ENCODE results near the gene TMUB1.
A peak's percentile ranks its signal among the peaks of the same experiment; 100 is the strongest.

TMUB1 gene

GRCh38 chr7:151053096-151053495 lies 30.2 kb downstream of the TMUB1 start:
- H3K27me3 ChIP-seq (replicated peaks): peaks cover 7% of the 10 kb centered on the region
- DNase-seq: no peak
- TF ChIP-seq CTCF (IDR thresholded peaks at IDR 0.05; ENCODE audit: low read depth, low read length, missing control alignments): no peak
- H3K27ac ChIP-seq: no peak overlapping the region
- H3K4me3 ChIP-seq (ENCODE audit: low read depth, low read length): no peak overlapping the region
- H3K36me3 ChIP-seq (replicated peaks): no peaks in the 10 kb centered on the region
- in situ Hi-C loops (cut with HindIII; ENCODE audit: low pct_ligation_motif_present, low sequenced_read_pairs): no loop called here

GRCh38 chr7:151051108-151051507 lies 32.2 kb downstream of the TMUB1 start:
- peak; percentile 46 for DNase-seq
- Histone ChIP-seq H3K36me3 (replicated peaks) (no peaks in the 10 kb centered on the region), H3K27me3 (replicated peaks) (peaks cover 7% of the 10 kb centered on the region), H3K4me3 (ENCODE audit: low read depth, low read length) (no peak overlapping the region), H3K27ac (no peak overlapping the region)
- no peak for TF ChIP-seq CTCF (IDR thresholded peaks at IDR 0.05; ENCODE audit: low read depth, low read length, missing control alignments)
- in situ Hi-C loops (cut with HindIII; ENCODE audit: low pct_ligation_motif_present, low sequenced_read_pairs): no loop called here

DNA sequence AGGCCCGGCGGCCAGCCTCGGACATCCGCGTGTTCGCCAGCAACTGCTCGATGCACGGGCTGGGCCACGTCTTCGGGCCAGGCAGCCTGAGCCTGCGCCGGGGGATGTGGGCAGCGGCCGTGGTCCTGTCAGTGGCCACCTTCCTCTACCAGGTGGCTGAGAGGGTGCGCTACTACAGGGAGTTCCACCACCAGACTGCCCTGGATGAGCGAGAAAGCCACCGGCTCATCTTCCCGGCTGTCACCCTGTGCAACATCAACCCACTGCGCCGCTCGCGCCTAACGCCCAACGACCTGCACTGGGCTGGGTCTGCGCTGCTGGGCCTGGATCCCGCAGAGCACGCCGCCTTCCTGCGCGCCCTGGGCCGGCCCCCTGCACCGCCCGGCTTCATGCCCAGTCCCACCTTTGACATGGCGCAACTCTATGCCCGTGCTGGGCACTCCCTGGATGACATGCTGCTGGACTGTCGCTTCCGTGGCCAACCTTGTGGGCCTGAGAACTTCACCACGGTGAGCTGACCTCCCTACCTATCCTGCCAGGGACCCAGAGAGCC lies 34.3 kb downstream of the TMUB1 start:
- no peak overlapping the region for H3K27ac ChIP-seq
- H3K4me3 ChIP-seq (ENCODE audit: low read depth, low read length): no peak overlapping the region
- H3K36me3 ChIP-seq (replicated peaks): no peaks in the 10 kb centered on the region
- in situ Hi-C loops (cut with HindIII; ENCODE audit: low pct_ligation_motif_present, low sequenced_read_pairs): no loop called here
- no peak for TF ChIP-seq CTCF (IDR thresholded peaks at IDR 0.05; ENCODE audit: low read depth, low read length, missing control alignments)
- DNase-seq: no peak
- H3K27me3 ChIP-seq (replicated peaks): peaks cover 7% of the 10 kb centered on the region

GRCh38 chr7:151047976-151048815 lies 35.1 kb downstream of the TMUB1 start, which contains the start of gene ASIC3:
ASIC3 (plus strand) TSS chr7:151048531; CDS start chr7:151048886, 355 bp downstream.
- H3K27me3 ChIP-seq (replicated peaks): peaks cover 7% of the 10 kb centered on the region
- H3K4me3 ChIP-seq (ENCODE audit: low read depth, low read length): no peak within 1 kb of the TSS
- in situ Hi-C loops (cut with HindIII; ENCODE audit: low pct_ligation_motif_present, low sequenced_read_pairs): no loop called here
- no peak within 1 kb of the TSS for H3K27ac ChIP-seq
- no peak for DNase-seq
- TF ChIP-seq CTCF (IDR thresholded peaks at IDR 0.05; ENCODE audit: low read depth, low read length, missing control alignments): no peak
- H3K36me3 ChIP-seq (replicated peaks): no peaks in the 10 kb centered on the region

DNA sequence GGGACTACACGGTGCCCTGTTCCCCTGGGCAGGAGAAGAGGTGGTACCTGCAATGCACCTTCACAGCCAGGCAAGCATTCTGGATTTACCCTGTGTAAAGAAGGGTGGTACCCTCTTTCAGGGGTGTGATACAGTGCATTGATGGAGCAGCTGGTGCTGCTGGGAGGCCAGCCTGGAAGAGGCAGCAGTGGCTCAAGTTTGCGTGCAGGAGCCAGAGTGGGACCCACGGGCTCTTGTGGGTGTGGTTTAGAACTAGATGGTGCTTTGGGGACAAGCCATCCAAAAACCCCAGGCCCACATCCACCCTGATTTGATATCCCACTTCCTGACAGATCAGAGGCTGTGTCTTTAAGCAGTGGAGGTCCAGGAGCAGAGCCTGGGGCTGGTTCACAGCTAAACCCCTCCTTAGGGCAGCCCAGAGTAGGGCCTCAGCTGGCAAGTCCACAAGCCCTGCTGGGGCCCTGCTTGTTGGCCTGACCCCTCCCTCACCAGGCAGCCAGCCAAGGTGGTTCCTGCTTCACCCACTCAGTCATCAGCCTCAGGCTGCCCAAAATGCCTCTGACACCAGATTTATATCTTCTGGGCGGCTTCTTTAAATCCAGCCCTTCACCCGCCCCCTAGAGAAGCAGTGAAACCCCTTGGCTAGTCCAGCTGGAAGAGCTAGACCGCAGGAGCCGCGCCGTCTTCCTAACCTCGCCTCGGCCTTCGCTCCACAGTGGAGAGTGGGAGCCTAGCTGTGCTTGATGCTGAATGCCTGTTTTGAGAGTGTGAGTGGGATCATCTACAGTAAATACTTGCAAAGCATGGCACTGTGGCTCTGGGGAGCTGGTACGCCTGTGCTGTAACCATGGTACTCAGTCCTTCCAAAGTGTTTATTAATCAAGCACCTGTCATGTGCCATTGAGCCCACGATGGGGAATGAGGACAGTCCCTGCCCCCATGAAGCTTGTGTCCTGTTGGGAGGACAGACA lies 36.4 kb downstream of the TMUB1 start:
- in situ Hi-C loops (cut with HindIII; ENCODE audit: low pct_ligation_motif_present, low sequenced_read_pairs): no loop called here
- no peak overlapping the region for H3K4me3 ChIP-seq (ENCODE audit: low read depth, low read length)
- no peak overlapping the region for H3K27ac ChIP-seq
- no peaks in the 10 kb centered on the region for H3K36me3 ChIP-seq (replicated peaks)
- no peak for TF ChIP-seq CTCF (IDR thresholded peaks at IDR 0.05; ENCODE audit: low read depth, low read length, missing control alignments)
- no peak for DNase-seq
- H3K27me3 ChIP-seq (replicated peaks): peaks cover 7% of the 10 kb centered on the region

Measured in brain microvascular endothelial cell (primary cell).